EH (cell line): ENCODE measurements around the gene IPO5.
"Not testable (repeated sequence)": the region's sequence is repeated elsewhere in the genome, so short reads cannot be mapped to it uniquely, and the experiment has no call there.

Source experiments
- DNase-seq: peaks from one replicate; pipeline ENCODE4 v3.0.0-alpha.2; 2015; ENCODE audit warnings: low read depth

The IPO5 gene

GRCh38 chr13:98014766-98015165, 61.3 kb downstream of the IPO5 start:
- DNase-seq = peak; percentile 92

- DNase-seq = no peak
Measured at GRCh38 chr13:98018293-98018692, 64.8 kb downstream of the IPO5 start.

- no peak for DNase-seq
Measured at GRCh38 chr13:98019186-98019585, 65.7 kb downstream of the IPO5 start.

DNA sequence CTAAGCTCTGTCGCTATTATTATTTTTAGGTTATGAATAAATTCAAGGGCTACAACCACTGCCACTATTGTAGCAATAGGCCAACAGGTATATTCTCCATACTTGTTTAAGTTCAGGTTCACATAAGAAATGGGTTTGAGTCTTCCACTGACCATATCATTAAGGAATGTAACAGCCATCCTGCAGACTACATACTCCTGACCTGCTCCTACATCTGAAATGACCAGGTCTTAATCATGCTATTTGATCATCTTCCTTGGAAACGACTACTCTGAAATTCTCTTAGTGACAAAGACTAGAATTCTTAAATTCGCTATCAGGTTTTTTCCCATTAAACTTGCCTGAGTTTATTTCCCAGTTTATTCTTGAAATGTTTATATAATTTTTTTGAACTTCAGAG, 66.8 kb downstream of the IPO5 start:
- no peak for DNase-seq

GRCh38 chr13:98022210-98022609, 68.7 kb downstream of the IPO5 start:
- DNase-seq = peak; percentile 97

DNA sequence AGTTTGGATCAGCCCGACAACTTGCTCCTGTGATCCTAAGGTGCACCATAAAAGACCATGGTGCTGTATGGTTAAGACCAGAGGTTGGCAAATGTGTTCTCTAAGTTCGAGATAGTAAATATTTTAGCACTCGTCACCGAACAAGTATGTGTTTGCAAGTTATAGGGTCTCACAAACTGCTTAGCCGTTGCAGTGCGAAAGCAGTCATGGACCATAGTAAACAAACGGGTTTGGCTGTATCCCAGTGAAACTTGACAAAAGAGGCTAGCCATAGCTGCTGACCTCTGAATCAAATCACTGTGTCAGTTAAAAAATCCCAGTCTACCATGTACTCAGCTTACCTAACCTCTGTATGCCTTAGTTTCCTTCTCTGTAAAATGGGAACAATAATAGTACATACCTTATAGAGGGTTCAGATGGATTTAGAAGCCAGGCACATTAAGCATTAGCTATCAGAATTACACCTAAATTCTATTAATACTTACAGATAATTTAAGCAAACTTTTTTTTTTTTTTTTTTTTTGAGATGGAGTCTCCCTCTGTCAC, 72.1 kb downstream of the IPO5 start:
- DNase-seq = no peak

DNA sequence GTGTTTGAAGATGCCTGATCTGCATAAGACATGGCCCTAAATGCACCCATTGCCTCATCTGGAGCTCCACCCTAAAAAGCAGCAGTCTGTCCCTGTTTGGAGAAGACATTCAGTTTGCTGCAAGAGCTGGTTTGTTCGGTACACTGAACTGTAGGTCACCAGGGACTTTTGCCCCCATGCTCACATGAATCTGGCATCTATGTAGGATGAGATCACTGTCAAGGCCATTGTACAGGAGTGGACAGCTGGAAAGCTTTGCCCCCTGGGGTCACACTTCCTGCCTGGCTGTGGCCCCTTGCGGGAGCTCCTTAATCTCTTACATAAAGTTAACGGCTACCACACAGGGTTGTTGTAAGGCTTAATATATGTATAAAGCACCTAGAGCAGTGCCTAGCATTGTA, 73.0 kb downstream of the IPO5 start:
- peak; percentile 45 for DNase-seq

- no peak for DNase-seq
Measured at GRCh38 chr13:98032168-98032567, 78.7 kb downstream of the IPO5 start.

GRCh38 chr13:98033277-98034247, 80.1 kb downstream of the IPO5 start:
- DNase-seq = peak; percentile 79

DNA sequence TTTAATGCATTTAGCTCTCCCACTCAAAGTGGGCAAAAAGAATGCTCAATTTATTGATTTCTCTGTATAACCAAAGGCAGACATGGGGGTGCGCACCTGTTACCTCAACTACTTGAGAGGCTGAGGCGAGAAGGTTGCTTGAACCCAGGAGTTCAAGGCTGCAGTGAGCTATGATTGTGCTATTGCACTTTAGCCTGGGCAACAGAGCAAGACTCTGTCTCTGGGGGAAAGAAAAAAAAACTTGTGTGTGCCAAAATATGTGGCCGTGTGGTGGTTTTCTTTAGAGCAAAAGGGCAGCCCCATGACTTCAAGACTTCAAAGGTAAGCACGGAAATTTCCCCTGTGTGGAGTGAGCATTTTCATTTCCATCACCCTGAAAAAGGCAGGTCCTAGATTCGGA, 81.9 kb downstream of the IPO5 start:
- DNase-seq = no peak

- not testable (repeated sequence) for DNase-seq
Measured at GRCh38 chr13:98036564-98037302, 83.3 kb downstream of the IPO5 start.

GRCh38 chr13:98039261-98039660, 85.8 kb downstream of the IPO5 start:
- DNase-seq = no peak

DNA sequence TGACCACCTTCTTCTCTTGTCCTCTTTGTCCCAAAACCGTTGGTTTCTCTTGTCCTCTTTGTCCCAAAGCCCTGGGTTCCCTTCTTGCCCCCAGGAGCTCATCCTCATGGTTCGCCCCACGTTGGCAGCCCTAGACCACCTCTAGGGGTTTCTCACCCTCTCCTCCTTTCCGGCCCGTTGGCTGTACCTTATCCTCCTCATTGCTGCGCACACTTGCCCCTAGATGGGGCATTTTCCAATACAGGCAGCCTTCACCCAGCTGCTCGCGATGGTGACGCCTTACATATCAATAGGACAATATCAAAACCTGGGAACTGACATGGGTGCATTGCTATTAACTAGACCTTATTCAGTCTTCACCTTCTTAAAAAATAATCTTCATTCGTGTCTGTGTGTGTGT, 86.5 kb downstream of the IPO5 start:
- no peak for DNase-seq

GRCh38 chr13:98041081-98041820, 87.8 kb downstream of the IPO5 start:
- DNase-seq = peak; percentile 26

DNA sequence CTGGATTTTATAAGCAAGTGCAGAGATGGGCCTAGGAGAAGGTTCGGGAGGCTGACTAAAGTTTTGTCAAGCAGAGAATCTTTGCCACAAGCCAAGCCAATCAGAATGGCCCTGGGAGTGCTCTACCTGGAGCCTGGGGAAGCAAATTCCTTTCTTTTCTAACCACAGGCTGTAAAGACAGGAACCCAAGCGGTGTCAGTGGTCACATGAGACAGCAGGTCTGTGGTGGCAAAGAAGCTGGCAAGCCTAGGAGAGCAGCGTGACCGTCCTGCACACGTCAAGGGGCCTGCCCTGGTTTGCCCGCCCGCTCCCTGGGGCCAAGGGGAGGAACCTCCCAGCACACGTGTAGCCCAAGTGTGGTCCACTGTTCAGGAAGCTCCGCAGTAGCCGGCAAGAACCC, 90.8 kb downstream of the IPO5 start:
- no peak for DNase-seq

- DNase-seq = not testable (repeated sequence)
Measured at GRCh38 chr13:98047785-98048184, 94.3 kb downstream of the IPO5 start.

DNA sequence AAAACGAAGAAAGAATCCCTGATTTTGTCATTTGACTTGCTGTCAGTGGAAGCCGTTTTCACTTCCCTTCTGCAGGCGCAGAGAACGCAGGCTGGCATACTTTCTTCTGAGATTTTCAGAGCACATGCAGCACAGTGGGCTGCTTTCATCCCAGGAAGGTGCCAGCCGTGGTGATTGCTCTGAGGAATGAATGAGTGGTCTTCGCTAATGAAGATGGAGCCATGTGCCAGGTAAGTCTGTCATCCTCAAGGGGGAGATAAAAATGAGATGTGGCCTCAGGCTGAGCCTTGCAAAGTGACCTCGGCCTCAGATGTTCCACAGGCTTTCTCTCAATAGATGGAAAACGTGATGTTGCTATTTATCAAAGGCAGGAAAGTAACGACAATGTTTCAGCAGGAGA, 94.8 kb downstream of the IPO5 start:
- DNase-seq = no peak

DNA sequence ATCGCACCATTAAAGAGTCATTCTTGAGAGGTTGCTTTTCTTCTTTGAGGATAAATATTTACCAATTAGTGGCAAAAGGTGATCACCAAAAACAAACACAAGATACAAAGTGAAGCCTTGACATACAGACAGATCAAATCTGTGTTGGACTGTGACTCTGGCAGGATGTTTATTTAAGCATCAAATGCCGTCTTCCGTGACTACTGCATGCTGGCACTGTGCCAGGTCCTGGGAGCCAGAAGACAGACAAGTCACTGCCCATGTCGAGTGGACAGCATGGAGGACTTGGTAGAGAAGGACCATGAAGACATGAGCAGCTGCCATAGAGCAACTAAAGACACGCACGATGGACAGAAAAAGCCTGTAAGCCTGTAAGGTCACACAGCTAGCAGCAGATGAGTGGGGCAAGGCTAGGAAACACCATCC, 96.6 kb downstream of the IPO5 start:
- peak; percentile 70 for DNase-seq

- DNase-seq = no peak
Measured at GRCh38 chr13:98052412-98052811, 98.9 kb downstream of the IPO5 start.

DNA sequence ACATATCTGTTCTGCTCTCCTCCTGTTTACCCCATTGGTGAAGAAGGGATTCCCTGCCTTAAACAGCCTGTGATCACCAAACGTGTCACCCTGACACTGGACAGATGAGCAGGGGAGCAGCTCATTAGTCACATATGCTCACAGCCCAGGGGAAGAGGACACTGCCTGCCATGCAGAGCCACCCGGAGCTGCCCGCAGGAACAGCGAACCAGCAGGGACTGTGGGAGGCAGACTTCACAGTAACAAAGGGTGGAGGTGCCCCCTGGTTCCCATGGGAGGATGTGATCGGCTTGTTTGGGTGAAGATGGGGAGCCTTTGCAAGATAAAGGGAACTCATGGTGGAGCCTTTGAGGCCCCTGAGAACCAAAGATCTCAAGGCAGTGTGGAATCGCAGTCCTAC, 100.8 kb downstream of the IPO5 start:
- no peak for DNase-seq

GRCh38 chr13:98055623-98056022, 102.1 kb downstream of the IPO5 start:
- no peak for DNase-seq

- no peak for DNase-seq
Measured at GRCh38 chr13:98056839-98057410, 103.5 kb downstream of the IPO5 start.
